Liver (tissue), 3 donors: ENCODE data around the gene RMRP.

Experiments used
- EGR1 ChIP-seq, 2 donors: IDR thresholded peaks; 2 replicates each; pipeline ENCODE4 v1.6.1; 2016 to 2018; ENCODE audit warnings: antibody characterized with exemption in 2 of 2, low read depth in 2 of 2
- GABPA ChIP-seq, 2 donors: IDR thresholded peaks in 1 of 2; conservative IDR thresholded peaks in 1 of 2; 2 replicates each; pipeline ENCODE4 v1.6.1; 2016; ENCODE audit warnings: antibody characterized with exemption in 2 of 2, mild to moderate bottlenecking in 1 of 2, moderate library complexity in 1 of 2
- JUND ChIP-seq, 2 donors: IDR thresholded peaks; 2 replicates each; pipeline ENCODE4 v1.6.1; 2016; ENCODE audit warnings: antibody characterized with exemption in 2 of 2
- RAD21 ChIP-seq, 2 donors: IDR thresholded peaks; 2 replicates each; pipeline ENCODE4 v1.6.1; 2016; ENCODE audit warnings: antibody characterized with exemption in 2 of 2, mild to moderate bottlenecking in 2 of 2
- TF ChIP-seq, protein P1 (sequence below): fragments of 150-350 bp; IDR thresholded peaks from 2 replicates; pipeline ENCODE4 v1.5.1; 2017; ENCODE audit warnings: improper control_type of control experiment, low read depth, low read length; ENCODE audit not compliant: missing input control
- TF ChIP-seq, protein P2 (sequence below): IDR thresholded peaks from 2 replicates; pipeline ENCODE4 v1.6.1; 2016; ENCODE audit warnings: antibody characterized with exemption
- TF ChIP-seq, protein P3 (sequence below): IDR thresholded peaks from 2 replicates; pipeline ENCODE4 v1.6.1; 2016; ENCODE audit warnings: antibody characterized with exemption
- TF ChIP-seq, protein P4 (sequence below): IDR thresholded peaks from 2 replicates; pipeline ENCODE4 v1.6.1; 2016; ENCODE audit warnings: antibody characterized with exemption, mild to moderate bottlenecking
- donor health status: healthy.
- donor health status: healthy.

DNA sequence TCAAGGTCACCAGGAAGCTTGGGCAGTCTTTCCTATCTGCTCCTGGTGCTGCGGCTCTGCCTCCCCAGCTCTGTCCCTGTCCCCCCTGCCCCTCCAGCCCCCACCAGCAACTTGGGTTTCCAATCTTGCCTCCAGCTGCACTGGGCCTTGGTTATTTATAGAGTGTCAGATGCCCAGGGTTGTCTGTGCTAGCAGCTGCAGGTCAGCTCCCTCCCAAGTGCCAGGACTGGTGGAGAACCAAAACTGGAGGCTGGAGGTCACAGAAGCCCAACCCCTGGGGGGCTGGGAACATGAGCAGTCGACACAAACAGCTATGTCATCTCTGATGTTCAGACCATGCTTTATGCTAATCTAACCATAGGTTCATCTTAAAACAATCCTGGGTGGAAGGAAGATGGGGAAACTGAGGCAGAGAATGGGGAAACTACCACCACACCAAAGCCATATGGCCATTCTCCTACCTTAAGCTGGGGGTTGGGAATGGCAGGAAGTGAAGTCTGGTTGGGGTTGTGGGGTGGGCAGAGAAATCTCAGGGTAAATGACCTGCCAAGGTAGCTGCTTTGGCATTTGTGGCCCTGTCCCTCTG, 30.2 kb upstream of the RMRP start:
- TF ChIP-seq, protein P1, sequence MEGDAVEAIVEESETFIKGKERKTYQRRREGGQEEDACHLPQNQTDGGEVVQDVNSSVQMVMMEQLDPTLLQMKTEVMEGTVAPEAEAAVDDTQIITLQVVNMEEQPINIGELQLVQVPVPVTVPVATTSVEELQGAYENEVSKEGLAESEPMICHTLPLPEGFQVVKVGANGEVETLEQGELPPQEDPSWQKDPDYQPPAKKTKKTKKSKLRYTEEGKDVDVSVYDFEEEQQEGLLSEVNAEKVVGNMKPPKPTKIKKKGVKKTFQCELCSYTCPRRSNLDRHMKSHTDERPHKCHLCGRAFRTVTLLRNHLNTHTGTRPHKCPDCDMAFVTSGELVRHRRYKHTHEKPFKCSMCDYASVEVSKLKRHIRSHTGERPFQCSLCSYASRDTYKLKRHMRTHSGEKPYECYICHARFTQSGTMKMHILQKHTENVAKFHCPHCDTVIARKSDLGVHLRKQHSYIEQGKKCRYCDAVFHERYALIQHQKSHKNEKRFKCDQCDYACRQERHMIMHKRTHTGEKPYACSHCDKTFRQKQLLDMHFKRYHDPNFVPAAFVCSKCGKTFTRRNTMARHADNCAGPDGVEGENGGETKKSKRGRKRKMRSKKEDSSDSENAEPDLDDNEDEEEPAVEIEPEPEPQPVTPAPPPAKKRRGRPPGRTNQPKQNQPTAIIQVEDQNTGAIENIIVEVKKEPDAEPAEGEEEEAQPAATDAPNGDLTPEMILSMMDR, result no peak
- TF ChIP-seq EGR1 (IDR thresholded peaks at IDR 0.05; ENCODE audit: low read depth in 2 of 2) (no peak), GABPA (IDR thresholded peaks at IDR 0.05 in 1 of 2, conservative IDR thresholded peaks at IDR 0.05 in 1 of 2) (no peak), RAD21 (IDR thresholded peaks at IDR 0.05) (no peak), JUND (IDR thresholded peaks at IDR 0.05) (no peak)
- TF ChIP-seq, protein P2, sequence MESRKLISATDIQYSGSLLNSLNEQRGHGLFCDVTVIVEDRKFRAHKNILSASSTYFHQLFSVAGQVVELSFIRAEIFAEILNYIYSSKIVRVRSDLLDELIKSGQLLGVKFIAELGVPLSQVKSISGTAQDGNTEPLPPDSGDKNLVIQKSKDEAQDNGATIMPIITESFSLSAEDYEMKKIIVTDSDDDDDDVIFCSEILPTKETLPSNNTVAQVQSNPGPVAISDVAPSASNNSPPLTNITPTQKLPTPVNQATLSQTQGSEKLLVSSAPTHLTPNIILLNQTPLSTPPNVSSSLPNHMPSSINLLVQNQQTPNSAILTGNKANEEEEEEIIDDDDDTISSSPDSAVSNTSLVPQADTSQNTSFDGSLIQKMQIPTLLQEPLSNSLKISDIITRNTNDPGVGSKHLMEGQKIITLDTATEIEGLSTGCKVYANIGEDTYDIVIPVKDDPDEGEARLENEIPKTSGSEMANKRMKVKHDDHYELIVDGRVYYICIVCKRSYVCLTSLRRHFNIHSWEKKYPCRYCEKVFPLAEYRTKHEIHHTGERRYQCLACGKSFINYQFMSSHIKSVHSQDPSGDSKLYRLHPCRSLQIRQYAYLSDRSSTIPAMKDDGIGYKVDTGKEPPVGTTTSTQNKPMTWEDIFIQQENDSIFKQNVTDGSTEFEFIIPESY, result no peak
- TF ChIP-seq, protein P3, sequence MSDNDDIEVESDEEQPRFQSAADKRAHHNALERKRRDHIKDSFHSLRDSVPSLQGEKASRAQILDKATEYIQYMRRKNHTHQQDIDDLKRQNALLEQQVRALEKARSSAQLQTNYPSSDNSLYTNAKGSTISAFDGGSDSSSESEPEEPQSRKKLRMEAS, result no peak
- TF ChIP-seq, protein P4, sequence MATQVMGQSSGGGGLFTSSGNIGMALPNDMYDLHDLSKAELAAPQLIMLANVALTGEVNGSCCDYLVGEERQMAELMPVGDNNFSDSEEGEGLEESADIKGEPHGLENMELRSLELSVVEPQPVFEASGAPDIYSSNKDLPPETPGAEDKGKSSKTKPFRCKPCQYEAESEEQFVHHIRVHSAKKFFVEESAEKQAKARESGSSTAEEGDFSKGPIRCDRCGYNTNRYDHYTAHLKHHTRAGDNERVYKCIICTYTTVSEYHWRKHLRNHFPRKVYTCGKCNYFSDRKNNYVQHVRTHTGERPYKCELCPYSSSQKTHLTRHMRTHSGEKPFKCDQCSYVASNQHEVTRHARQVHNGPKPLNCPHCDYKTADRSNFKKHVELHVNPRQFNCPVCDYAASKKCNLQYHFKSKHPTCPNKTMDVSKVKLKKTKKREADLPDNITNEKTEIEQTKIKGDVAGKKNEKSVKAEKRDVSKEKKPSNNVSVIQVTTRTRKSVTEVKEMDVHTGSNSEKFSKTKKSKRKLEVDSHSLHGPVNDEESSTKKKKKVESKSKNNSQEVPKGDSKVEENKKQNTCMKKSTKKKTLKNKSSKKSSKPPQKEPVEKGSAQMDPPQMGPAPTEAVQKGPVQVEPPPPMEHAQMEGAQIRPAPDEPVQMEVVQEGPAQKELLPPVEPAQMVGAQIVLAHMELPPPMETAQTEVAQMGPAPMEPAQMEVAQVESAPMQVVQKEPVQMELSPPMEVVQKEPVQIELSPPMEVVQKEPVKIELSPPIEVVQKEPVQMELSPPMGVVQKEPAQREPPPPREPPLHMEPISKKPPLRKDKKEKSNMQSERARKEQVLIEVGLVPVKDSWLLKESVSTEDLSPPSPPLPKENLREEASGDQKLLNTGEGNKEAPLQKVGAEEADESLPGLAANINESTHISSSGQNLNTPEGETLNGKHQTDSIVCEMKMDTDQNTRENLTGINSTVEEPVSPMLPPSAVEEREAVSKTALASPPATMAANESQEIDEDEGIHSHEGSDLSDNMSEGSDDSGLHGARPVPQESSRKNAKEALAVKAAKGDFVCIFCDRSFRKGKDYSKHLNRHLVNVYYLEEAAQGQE, result no peak
